AG04449 (cell line): ENCODE results near the gene CUL9.

Source experiments
- CTCF ChIA-PET: fragments of 350-600 bp; formaldehyde crosslinking; extraction: SDS; loops from one replicate; lab custom pipeline; 2021; ENCODE audit warnings: antibody characterized with exemption; lab: Yijun Ruan, JAX
- POLR2A ChIA-PET: fragments of 400-600, 350-600 bp; formaldehyde crosslinking; extraction: SDS; loops from one replicate; lab custom pipeline; 2020; ENCODE audit warnings: antibody characterized with exemption, inconsistent platforms; lab: Yijun Ruan, JAX
- DNase-seq: peaks from one replicate; pipeline ENCODE4 v3.0.0-alpha.2; 2010; ENCODE audit warnings: low read depth, low spot score
- H3K4me3 ChIP-seq: 2 replicates; pipeline ENCODE4 v1.5.1; 2011; ENCODE audit warnings: low read depth, mild to moderate bottlenecking, control low read depth, low read length
- CTCF ChIP-seq: IDR thresholded peaks from one replicate; pipeline ENCODE4 v1.5.1; 2011; ENCODE audit warnings: mild to moderate bottlenecking, moderate library complexity, low read length, control low read depth, inconsistent platforms; ENCODE audit not compliant: insufficient read depth; ENCODE audit errors: missing control alignments

The CUL9 gene

GRCh38 chr6:43183441-43183840 lies 1.4 kb downstream of the CUL9 start:
- DNase-seq: no peak
- H3K4me3 ChIP-seq: no peak overlapping the region
- TF ChIP-seq CTCF: no peak
- ChIA-PET POLR2A (interaction anchor here (0.6 kb wide), 1 partner anchor 123 kb away, joined by 3 read pairs; no protein-coding TSS in a partner anchor), CTCF (interaction anchor here (0.6 to 2.5 kb wide), 2 partner anchors 12 to 46 kb away, joined by 3 to 11 read pairs; partner anchors contain the start of gene DNPH1)

GRCh38 chr6:43184268-43184985 lies 2.4 kb downstream of the CUL9 start:
- CTCF ChIA-PET: no interaction called here
- H3K4me3 ChIP-seq: no peak overlapping the region
- no peak for TF ChIP-seq CTCF
- no peak for DNase-seq
- POLR2A ChIA-PET: interaction anchor here (0.8 kb wide), 1 partner anchor 9 kb away, joined by 3 read pairs; no protein-coding TSS in a partner anchor

- TF ChIP-seq CTCF: no peak
- no peak overlapping the region for H3K4me3 ChIP-seq
- no peak for DNase-seq
- CTCF ChIA-PET: interaction anchor here (1.9 kb wide), 1 partner anchor 44 kb away, joined by 6 read pairs; the partner anchor contains the start of gene DNPH1
- POLR2A ChIA-PET: interaction anchor here (0.9 kb wide), 1 partner anchor 11 kb away, joined by 3 read pairs; no protein-coding TSS in a partner anchor
These were observed 3.5 kb downstream of the CUL9 start for GRCh38 chr6:43185391-43185985.

GRCh38 chr6:43186019-43186418 lies 4.0 kb downstream of the CUL9 start:
- no peak for TF ChIP-seq CTCF
- POLR2A ChIA-PET: interaction anchor here (0.9 kb wide), 1 partner anchor 12 kb away, joined by 3 read pairs; no protein-coding TSS in a partner anchor
- DNase-seq: no peak
- CTCF ChIA-PET: interaction anchor here (1.9 kb wide), 1 partner anchor 44 kb away, joined by 6 read pairs; the partner anchor contains the start of gene DNPH1
- H3K4me3 ChIP-seq: no peak overlapping the region

GRCh38 chr6:43186706-43187105 lies 4.7 kb downstream of the CUL9 start:
- no peak for DNase-seq
- no peak overlapping the region for H3K4me3 ChIP-seq
- CTCF ChIA-PET: interaction anchor here (1.9 kb wide), 1 partner anchor 43 kb away, joined by 6 read pairs; the partner anchor contains the start of gene DNPH1
- TF ChIP-seq CTCF: no peak
- POLR2A ChIA-PET: no interaction called here

- no peak for TF ChIP-seq CTCF
- ChIA-PET CTCF (interaction anchor here (1.6 kb wide), 1 partner anchor 14 kb away, joined by 4 read pairs; no protein-coding TSS in a partner anchor), POLR2A (no interaction called here)
- DNase-seq: no peak
- no peak overlapping the region for H3K4me3 ChIP-seq
These were observed 5.8 kb downstream of the CUL9 start for GRCh38 chr6:43187821-43188220.
